MM.1S (cell line): ENCODE results near the gene DXO.

Experiments
- DNase-seq: peaks from one replicate; pipeline ENCODE4 v3.0.0-alpha.2; 2015
- H2AFZ ChIP-seq: fragments of 300-600 bp; sonication (generic); 2 replicates; pipeline ENCODE4 v1.6.0; 2016; ENCODE audit warnings: antibody characterized with exemption, low read length
- H3F3A ChIP-seq: fragments of 300-600 bp; sonication (generic); 2 replicates; pipeline ENCODE4 v1.6.1; 2016; ENCODE audit warnings: mild to moderate bottlenecking, antibody characterized with exemption, low read length, moderate library complexity, mixed read lengths; ENCODE audit not compliant: insufficient read depth
- H3K27ac ChIP-seq: fragments of 300-600 bp; sonication (generic); 2 replicates; pipeline ENCODE4 v1.5.1; 2016; ENCODE audit warnings: mild to moderate bottlenecking, low read length
- H3K27me3 ChIP-seq: fragments of 300-600 bp; sonication (generic); replicated peaks from 2 replicates; pipeline ENCODE4 v1.6.0; 2016; ENCODE audit warnings: low read length; ENCODE audit not compliant: insufficient read depth
- H3K36me3 ChIP-seq: fragments of 300-600 bp; sonication (generic); replicated peaks from 2 replicates; pipeline ENCODE4 v1.6.1; 2016; ENCODE audit warnings: mild to moderate bottlenecking, low read length, mixed read lengths; ENCODE audit not compliant: insufficient read depth
- H3K4me1 ChIP-seq: fragments of 300-600 bp; sonication (generic); 2 replicates; pipeline ENCODE4 v1.6.1; 2016; ENCODE audit warnings: low read length, mixed read lengths
- H3K4me2 ChIP-seq: fragments of 300-600 bp; sonication (generic); 2 replicates; pipeline ENCODE4 v1.6.0; 2016; ENCODE audit warnings: low read depth, low read length
- H3K4me3 ChIP-seq: fragments of 300-600 bp; sonication (generic); 2 replicates; pipeline ENCODE4 v1.5.1; 2016; ENCODE audit warnings: low read length, mixed read lengths
- H3K79me2 ChIP-seq: fragments of 300-600 bp; sonication (generic); 2 replicates; pipeline ENCODE4 v1.6.1; 2016; ENCODE audit warnings: mixed run types, low read length, mixed read lengths
- H3K9ac ChIP-seq: fragments of 300-600 bp; sonication (generic); 2 replicates; pipeline ENCODE4 v1.6.1; 2016; ENCODE audit warnings: low read length, mixed read lengths
- H3K9me2 ChIP-seq: fragments of 300-600 bp; sonication (generic); replicated peaks from 2 replicates; pipeline ENCODE4 v1.6.1; 2016; ENCODE audit warnings: mild to moderate bottlenecking, low read length, mixed read lengths; ENCODE audit not compliant: insufficient read depth
- H3K9me3 ChIP-seq: fragments of 300-600 bp; sonication (generic); replicated peaks from 2 replicates; pipeline ENCODE4 v1.6.1; 2016; ENCODE audit warnings: mild to moderate bottlenecking, low read length, mixed read lengths; ENCODE audit not compliant: insufficient read depth
- H4K20me1 ChIP-seq: fragments of 300-600 bp; sonication (generic); 2 replicates; pipeline ENCODE4 v1.6.1; 2016; ENCODE audit warnings: mild to moderate bottlenecking, low read length, moderate library complexity, mixed read lengths; ENCODE audit not compliant: insufficient read depth
- CTCF ChIP-seq: fragments of 300-600 bp; sonication (generic); IDR thresholded peaks from 2 replicates; pipeline ENCODE4 v1.5.1; 2016; ENCODE audit warnings: antibody characterized with exemption, low read length, mixed read lengths
- EZH2 ChIP-seq: fragments of 300-600 bp; sonication (generic); optimal IDR thresholded peaks from 2 replicates; pipeline ENCODE3; 2017; ENCODE audit warnings: low read depth, mild to moderate bottlenecking, antibody characterized with exemption, low read length, mixed read lengths
- EZH2phosphoT487 ChIP-seq: fragments of 300-600 bp; sonication (generic); IDR thresholded peaks from 2 replicates; pipeline ENCODE4 v1.6.1; 2018; ENCODE audit warnings: antibody characterized with exemption, low read length

DXO gene

GRCh38 chr6:31930962-31931361, 41.0 kb downstream of the DXO start:
- Histone ChIP-seq H3K4me3 (no peak overlapping the region), H3K4me2 (no peak overlapping the region), H3K36me3 (no peaks in the 10 kb centered on the region), H3K4me1 (no peaks in the 10 kb centered on the region), H3K27me3 (no peaks in the 10 kb centered on the region; the same call in 1 of the 2 replicates), H3K79me2 (no peaks in the 10 kb centered on the region), H3F3A (no peaks in the 10 kb centered on the region), H4K20me1 (no peaks in the 10 kb centered on the region), H3K9me2 (no peaks in the 10 kb centered on the region), H2AFZ (no peak overlapping the region), H3K9me3 (no peaks in the 10 kb centered on the region), H3K9ac (no peak overlapping the region), H3K27ac (no peak overlapping the region)
- TF ChIP-seq EZH2 (no peak), CTCF (no peak), EZH2phosphoT487 (no peak)
- no peak for DNase-seq

- no peaks in the 10 kb centered on the region for H3K9me3 ChIP-seq
- H3K4me3 ChIP-seq = no peak overlapping the region
- H3K9ac ChIP-seq = no peak overlapping the region
- no peak overlapping the region for H3K4me2 ChIP-seq
- no peak overlapping the region for H2AFZ ChIP-seq
- H3K4me1 ChIP-seq = no peaks in the 10 kb centered on the region
- H3F3A ChIP-seq = no peaks in the 10 kb centered on the region
- H3K27ac ChIP-seq = no peak overlapping the region
- no peaks in the 10 kb centered on the region for H4K20me1 ChIP-seq
- TF ChIP-seq EZH2 (no peak), CTCF (no peak), EZH2phosphoT487 (no peak)
- H3K27me3 ChIP-seq = no peaks in the 10 kb centered on the region; the same call in 1 of the 2 replicates
- H3K9me2 ChIP-seq = no peaks in the 10 kb centered on the region
- no peak for DNase-seq
- H3K79me2 ChIP-seq = no peaks in the 10 kb centered on the region
- H3K36me3 ChIP-seq = no peaks in the 10 kb centered on the region
These were observed 43.3 kb downstream of the DXO start for GRCh38 chr6:31928672-31928939.

- Histone ChIP-seq H3K9ac (no peak overlapping the region), H3K27ac (no peak overlapping the region), H3K9me2 (no peaks in the 10 kb centered on the region), H3K9me3 (no peaks in the 10 kb centered on the region), H3K79me2 (no peaks in the 10 kb centered on the region), H3K27me3 (no peaks in the 10 kb centered on the region; the same call in 1 of the 2 replicates), H3K36me3 (no peaks in the 10 kb centered on the region), H4K20me1 (no peaks in the 10 kb centered on the region), H3K4me2 (peak overlapping the region; percentile 31), H2AFZ (peak overlapping the region; percentile 78), H3K4me3 (peak overlapping the region; percentile 28; the same call in 1 of the 2 replicates), H3K4me1 (no peaks in the 10 kb centered on the region), H3F3A (no peaks in the 10 kb centered on the region)
- TF ChIP-seq CTCF = no peak
- TF ChIP-seq EZH2phosphoT487 = no peak
- no peak for TF ChIP-seq EZH2
- DNase-seq = no peak
These were observed 43.9 kb downstream of the DXO start for GRCh38 chr6:31927863-31928671.
